GM19193 (cell line): ENCODE measurements around the gene ATCAY.

Experiments used
- POLR2A ChIP-seq: IDR thresholded peaks from 4 replicates; pipeline ENCODE4 v1.6.1; 2011; ENCODE audit not compliant: insufficient read depth, insufficient read length; ENCODE audit errors: extremely low read depth

Gene ATCAY

DNA sequence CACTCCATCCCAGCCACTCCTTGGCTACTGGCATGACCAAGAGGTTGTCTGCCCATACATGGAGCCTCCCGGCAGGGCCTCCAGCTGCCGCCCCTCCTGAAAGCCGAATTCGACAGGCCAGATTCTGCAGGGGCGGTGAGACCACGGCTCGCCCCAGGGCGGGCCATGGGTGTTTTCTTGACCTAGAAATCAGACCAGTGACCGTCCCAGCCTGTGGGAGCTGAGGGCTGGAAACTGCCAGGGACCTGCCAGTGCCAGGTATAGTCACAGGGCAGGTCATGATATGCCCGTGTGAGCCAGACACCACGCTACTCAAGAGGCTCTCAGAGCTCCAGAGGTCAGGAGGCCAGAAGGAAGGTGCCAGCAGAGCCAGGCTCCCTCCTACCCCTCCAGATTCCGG is 73.6 kb downstream of the ATCAY start:
- no peak for TF ChIP-seq POLR2A

DNA sequence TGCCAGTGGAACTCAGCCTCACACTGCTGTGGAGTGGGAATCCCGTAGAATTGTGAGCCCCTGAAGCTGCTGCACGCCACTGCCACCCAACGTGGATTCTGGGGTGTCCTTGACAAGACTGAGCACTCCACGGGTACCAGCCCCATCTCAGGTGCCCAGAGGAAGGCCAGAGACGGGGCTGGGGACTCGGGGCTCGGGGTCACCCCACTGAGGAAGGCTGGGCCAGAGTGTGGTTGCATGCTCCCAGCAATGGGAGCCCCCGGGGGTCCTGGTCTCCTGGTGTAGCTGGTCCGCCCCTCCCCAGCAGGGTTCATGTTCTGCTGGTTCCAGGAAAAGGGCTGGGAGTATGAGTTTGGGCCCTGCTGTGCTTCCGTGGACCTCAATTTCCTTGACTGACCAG is 75.2 kb downstream of the ATCAY start:
- no peak for TF ChIP-seq POLR2A

DNA sequence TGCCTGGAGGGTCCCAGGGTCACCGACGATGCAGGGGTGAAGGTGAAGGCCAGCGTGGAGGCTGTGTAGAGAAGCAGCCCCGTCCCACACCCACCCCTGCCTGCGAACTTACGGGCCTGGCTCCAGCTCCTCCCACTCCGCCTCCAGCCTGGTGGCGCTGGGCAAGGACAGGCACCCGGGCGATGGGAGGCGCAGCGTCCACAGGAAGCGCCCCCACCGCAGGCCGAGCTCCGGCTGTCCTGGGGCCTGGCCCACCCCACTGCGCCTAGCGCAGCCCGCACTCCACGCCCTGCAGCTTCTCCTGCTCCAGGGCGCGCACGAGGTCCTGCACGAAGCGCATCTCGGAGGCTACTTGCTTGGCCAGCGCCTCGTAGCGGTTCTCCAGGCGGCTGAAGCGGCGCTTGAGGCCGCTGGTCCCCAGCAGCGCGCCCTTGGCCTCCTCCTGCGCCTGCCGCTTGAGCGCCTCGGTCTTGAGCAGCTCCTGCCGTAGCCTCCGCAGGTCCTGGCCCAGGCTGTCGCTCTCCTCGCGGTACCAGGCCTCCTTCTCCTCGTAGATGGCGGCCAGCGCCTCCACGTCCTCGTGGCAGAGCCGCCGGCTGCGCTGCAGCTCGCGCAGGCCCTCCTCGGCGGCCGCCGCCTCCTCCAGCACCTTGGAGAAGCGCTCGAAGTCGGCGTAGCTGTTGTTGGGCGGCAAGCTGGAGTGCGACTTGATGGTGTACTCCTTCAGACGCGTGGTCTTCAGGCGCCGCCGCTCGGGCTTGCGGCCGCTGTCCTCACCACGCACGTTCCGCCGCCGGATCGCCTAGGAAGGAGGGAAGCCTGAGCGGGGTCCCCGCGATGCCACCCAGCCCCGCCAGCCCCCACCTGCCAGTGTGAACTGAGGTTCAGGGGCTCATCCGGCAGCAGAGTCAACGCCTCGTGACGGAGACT is 78.6 kb downstream of the ATCAY start:
- TF ChIP-seq POLR2A, result no peak

DNA sequence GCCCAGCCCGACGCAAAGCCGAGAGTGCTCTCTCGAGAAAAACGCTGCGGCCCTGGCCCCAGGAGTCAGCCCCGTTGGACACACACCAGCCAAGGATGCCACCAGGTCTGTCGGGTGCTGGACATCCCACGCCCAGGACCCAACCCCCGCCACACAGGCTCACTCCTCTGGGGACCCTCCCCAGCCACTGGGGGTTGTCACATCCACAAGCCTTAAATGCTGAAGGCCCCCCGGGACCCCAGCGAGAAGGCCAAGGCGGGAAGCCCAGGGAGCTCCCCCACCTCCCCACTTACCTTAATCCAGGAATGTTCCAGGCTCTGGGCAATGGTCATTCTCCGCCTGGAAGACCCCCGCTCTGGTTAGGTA is 79.3 kb downstream of the ATCAY start:
- TF ChIP-seq POLR2A, result no peak

DNA sequence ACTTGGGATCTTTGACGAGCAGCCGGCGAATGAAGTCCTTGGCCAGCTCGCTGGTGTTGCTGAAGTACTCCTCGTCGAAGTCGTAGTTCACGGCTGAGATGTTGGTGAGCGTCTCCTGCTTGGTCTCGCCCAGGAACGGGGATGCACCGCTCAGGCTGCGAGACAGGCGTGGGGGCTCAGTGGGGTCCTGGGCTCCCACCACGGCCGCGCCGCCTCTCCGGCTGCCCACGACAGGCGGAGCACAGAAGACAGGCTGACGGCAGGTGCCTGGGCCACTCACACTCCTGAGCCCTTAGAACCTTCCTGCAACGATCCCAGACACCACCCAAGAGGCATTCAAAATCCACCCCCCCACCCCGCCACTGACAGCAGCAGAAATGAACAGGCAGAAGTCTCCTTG is 80.5 kb downstream of the ATCAY start:
- TF ChIP-seq POLR2A, result no peak

DNA sequence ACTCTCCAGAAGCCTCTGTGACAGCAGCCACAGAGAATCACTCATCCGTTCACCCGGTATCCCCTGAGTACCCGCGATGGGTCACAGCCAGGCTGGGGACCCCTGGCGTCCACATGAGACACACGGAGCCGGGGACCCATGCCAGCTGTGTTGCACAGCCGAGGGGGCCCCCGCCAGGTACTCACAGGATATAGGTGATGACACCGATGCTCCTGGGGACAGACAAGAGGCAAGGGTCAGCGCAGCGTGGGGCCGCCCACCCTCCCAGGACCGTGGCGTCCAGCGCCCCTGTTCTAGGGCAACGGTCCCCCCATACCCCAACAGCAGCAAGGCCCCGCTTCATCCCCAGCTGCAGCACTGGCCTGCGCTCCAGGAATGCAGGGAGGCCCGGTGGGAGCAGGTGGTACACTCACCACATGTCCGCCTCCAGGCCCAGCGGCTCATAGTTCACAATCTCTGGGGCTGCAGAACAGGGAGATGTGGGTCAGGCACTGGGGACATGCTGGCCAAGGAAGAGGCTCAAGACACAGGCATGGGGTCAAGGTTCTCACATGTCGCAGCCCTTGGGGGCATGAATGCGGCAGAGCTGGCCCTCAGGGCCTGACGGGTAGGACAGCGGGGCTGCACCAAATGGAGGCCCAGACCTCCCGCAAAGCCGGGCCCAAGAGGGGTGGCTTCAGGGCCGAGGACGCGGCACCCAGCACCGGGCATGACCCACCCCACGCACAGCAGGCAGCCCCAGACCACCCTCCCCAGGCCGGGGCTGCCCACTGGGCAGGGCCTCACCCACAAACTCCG is 83.2 kb downstream of the ATCAY start:
- no peak for TF ChIP-seq POLR2A

DNA sequence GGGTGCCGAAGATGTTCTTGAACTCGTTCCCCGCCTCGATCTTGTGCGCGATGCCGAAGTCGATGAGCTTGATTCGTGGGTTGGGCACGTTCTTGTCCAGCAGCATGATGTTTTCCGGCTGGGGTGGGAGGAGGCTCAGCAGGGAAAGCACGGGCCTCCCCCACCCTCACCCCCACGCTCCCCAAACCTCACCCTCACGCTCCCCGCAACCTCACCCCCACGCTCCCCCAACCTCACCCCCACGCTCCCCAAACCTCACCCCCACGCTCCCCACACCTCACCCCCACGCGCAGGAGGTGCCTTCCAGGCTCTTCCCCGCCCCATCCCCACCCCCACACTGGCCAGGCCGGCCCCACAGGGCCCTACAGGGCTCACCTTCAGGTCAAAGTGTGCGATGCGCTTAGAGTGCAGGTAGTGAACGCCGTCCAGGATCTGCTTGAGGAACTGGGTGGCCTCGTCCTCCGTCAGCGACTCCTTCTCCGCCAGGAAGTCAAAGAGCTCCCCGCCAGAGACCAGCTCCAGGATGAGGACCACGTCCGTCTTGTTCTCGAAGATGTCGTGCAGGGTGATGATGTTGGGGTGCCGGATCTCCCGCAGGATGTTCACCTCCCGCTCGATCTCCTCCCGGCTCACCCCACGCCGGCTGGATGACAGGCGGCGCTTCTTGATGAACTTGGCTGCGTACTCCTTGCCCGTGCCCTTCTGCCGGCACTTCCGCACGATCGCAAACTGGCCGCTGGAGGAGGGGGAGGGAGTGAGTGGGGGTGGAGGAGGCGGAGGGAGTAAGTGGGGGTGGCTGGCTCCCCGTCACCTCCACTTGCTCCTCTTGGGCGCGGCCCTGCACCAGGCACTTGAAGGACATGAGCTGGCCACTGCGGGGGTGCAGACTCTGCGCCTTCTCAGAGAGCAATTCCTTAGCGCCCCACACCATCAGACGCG is 84.0 kb downstream of the ATCAY start:
- no peak for TF ChIP-seq POLR2A

DNA sequence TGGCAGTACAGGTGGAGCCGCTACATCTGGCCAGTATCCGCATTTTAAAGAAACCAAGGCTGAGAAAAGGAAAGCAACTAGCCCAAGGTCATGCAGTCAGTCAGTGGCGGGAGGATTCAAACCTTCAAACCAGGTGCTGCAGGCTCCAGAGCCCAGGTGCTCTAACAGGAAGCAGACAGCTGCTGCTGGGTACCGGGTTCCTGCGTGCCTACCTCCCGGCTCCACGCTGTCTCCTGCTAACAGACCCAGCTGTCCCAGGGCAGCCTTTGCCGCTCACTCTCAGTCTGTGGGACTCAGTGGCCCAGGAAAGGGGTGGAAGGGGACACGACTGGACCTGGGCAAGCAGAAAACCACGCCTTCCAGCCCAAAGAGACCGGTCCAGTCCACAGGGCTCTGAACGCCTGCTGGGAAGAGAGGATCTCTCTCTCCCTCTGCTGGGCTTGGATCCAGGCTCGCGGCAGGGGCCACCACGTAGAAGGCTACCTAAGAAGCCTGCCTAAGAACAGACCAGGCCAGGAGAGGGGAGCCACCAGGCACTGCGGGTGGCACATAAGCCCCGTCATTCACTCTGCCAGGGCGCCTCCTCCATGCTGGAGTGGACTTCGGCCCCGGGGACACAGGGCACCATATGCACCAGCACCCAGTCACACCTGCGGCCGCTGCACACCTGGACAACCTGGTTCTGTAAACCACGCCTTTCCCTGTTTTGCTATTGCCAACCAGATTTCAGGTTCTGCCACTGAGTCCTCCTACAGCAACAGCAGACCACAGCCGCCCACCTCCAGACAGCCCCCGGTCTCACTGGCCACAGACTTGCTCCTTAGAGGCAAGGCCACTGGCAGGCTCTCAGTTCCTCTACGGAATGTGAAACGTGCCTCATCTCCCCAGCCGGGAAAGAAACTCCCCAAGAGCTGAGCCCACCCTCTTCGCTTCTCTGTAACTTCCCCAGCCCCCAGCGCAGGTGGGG is 85.8 kb downstream of the ATCAY start:
- TF ChIP-seq POLR2A, result no peak

DNA sequence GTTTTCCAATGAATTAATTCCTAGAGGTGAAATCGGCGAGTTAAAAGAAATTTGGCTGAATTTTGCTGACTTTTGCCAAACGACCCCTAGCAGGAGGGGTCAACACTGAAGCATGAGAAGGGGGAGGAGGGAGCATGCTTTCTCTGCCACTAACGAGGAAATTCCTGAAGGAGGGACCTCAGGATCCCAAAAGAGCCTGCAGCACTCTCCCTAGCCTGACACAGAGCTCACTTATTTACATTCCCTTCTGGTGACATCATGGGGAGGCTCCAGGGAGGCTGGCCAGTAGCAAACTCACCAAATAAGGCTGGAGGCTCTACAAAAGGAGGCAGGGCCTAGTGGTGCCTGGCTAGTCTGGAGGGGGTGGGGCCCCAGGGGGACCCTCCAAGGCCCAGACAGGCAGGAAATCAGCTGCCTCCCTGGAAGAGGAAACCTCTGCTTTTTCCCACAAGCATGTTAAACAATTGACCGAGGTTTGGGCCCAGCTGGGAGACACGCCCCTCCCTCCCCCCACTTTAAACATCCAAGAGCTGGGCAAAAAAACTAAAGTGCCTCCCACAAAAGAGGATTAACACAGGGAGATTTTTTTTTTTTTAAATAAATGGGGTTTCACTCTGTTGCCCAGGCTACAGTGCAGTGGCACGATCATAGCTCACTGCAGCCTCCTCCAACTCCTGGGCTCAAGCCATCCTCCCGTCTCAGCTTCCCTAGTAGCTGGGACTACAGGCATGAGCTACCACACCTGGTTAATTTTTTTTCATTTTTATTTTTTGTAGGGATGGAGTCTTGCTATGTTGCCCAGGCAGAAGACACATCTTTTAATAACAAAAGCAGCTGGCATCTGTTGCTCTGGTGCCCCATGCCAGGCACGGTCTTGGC is 88.3 kb downstream of the ATCAY start:
- TF ChIP-seq POLR2A, result no peak

DNA sequence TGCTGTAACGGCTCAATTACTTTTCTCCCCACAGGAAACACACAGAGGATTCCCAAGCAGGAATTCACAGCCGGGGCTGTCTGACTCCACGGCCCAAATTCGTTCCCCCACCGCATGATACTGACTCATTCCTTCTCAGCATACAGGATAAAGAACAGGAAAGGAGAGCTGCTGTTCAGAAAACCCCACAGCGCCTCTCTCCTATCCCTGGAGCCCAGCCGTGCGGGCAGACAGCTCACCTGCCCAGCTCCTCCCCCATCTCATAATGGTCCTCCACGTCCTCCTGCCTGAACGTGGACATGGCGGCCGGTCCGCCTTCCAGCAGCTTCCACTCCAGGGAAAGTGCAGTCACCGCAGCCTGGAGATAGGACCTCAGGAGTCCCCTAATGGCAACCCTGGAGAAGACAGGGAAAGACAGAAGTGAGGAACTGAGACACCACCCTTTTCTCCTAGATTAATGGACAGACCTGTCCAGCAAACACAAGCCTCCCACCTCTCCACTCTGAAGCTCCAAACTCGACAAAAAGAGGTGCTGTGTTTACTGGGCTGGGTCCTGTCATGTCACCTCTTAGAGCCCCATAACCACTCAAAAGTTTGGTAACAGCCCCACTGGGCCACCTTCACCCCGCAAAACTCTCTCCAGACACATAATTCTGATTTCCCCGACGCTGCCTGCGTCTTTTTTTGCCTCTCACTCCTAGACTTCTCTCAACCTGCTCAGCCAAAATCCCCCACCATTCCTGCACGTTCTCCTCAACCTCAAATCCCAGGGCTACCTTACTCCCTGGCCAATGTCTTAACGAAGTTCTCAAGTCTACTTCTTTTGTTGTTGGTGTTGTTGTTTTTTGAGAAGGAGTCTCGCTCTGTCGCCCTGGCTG is 89.2 kb downstream of the ATCAY start:
- no peak for TF ChIP-seq POLR2A

DNA sequence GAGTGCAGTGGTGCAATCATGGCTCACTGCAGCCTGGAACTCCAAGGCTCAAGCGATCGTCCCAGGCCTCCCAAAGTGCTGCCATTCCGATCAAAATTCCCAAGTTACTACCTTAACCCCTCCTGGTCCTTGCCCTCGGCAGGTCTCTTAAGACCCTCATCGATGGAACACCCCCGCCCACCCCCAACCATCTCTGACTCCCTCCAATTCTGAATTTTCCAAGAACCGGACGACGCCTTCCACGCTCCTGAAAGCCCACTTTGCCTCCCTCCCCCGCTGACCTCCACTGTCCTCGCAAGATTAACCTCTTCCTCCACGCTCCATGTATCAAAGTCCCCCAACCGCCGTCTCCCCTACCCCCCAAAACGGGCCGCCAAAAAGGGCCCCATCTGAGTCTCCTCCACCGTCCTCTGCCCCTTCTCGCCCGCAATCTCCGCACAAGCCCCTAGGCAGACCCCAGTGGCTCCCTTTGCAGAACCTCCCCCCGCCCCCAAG is 89.9 kb downstream of the ATCAY start:
- TF ChIP-seq POLR2A, result no peak
